Prostate gland (tissue), 2 donors: ENCODE results near the gene NRXN3.
"Not testable (repeated sequence)": the region's sequence is repeated elsewhere in the genome, so short reads cannot be mapped to it uniquely, and the experiment has no call there.

Experiments used
- POLR2A ChIP-seq: fragments of 450-650 bp; IDR thresholded peaks from one replicate; pipeline ENCODE4 v1.6.1; 2016; ENCODE audit warnings: antibody characterized with exemption, mild to moderate bottlenecking
- POLR2AphosphoS5 ChIP-seq: sonication (generic); formaldehyde crosslinking; IDR thresholded peaks from one replicate; pipeline ENCODE4 v1.6.1; 2017; ENCODE audit warnings: antibody characterized with exemption
- TF ChIP-seq, protein P1 (sequence below), 4 experiments: fragments of 200-600 bp in 2 of 4; fragments of 450-650 bp in 2 of 4; sonication (generic) in 2 of 4; IDR thresholded peaks; 1 replicate in 3 of 4; 2 replicates in 1 of 4; pipeline ENCODE4 v1.5.1; 2016 to 2019; ENCODE audit warnings: antibody characterized with exemption in 4 of 4, mild to moderate bottlenecking in 2 of 4, moderate library complexity in 2 of 4

DNA sequence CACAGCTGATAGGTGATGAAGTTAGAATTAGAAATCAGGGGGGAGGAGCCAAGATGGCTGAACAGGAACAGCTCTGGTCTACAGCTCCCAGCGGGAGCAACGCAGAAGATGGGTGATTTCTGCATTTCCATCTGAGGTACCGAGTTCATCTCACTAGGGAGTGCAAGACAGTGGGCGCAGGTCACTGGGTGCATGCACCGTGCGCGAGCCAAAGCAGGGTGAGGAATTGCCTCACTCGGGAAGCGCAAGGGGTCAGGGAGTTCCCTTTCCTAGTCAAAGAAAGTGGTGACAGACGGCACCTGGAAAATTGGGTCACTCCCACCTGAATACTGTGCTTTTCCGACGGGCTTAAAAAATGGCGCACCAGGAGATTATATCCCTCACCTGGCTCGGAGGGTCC is 1597.5 kb downstream of the NRXN3 start:
- TF ChIP-seq, protein P1, sequence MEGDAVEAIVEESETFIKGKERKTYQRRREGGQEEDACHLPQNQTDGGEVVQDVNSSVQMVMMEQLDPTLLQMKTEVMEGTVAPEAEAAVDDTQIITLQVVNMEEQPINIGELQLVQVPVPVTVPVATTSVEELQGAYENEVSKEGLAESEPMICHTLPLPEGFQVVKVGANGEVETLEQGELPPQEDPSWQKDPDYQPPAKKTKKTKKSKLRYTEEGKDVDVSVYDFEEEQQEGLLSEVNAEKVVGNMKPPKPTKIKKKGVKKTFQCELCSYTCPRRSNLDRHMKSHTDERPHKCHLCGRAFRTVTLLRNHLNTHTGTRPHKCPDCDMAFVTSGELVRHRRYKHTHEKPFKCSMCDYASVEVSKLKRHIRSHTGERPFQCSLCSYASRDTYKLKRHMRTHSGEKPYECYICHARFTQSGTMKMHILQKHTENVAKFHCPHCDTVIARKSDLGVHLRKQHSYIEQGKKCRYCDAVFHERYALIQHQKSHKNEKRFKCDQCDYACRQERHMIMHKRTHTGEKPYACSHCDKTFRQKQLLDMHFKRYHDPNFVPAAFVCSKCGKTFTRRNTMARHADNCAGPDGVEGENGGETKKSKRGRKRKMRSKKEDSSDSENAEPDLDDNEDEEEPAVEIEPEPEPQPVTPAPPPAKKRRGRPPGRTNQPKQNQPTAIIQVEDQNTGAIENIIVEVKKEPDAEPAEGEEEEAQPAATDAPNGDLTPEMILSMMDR (IDR thresholded peaks at IDR 0.05), result not testable (repeated sequence)
- TF ChIP-seq POLR2A, POLR2AphosphoS5: not testable (repeated sequence)
